HG03025 (cell line): ENCODE data around the gene TMEM30B.
"Not testable (repeated sequence)": the region's sequence is repeated elsewhere in the genome, so short reads cannot be mapped to it uniquely, and the experiment has no call there.

Experiments
- ATAC-seq: cut with Tn5 transposase; IDR thresholded peaks from one replicate; pipeline ENCODE4 v1.9.1; 2021; ENCODE audit warnings: mild to moderate bottlenecking, moderate library complexity; ENCODE audit not compliant: unreplicated experiment, low FRiP score

Gene TMEM30B

GRCh38 chr14:61281186-61281947 is at the start of gene TMEM30B:
Gene TMEM30B (minus strand): TSS chr14:61281338. CDS start chr14:61281147, 191 bp downstream.
- no peak for ATAC-seq

GRCh38 chr14:61330511-61330910 is 49.4 kb upstream of the TMEM30B start:
- ATAC-seq = no peak

- no peak for ATAC-seq
Observed at GRCh38 chr14:61329478-61330051, 48.4 kb upstream of the TMEM30B start.

- ATAC-seq = no peak
Observed at GRCh38 chr14:61328626-61329262, 47.6 kb upstream of the TMEM30B start.

GRCh38 chr14:61326847-61327246 is 45.7 kb upstream of the TMEM30B start:
- ATAC-seq = no peak

- no peak for ATAC-seq
Observed at GRCh38 chr14:61326146-61326545, 45.0 kb upstream of the TMEM30B start.

- ATAC-seq = no peak
Observed at GRCh38 chr14:61325166-61325565, 44.0 kb upstream of the TMEM30B start.

- no peak for ATAC-seq
Observed at GRCh38 chr14:61323970-61324369, 42.8 kb upstream of the TMEM30B start.

- no peak for ATAC-seq
Observed at GRCh38 chr14:61322799-61323290, 41.7 kb upstream of the TMEM30B start.

- ATAC-seq = no peak
Observed at GRCh38 chr14:61322011-61322798, 41.1 kb upstream of the TMEM30B start.

- no peak for ATAC-seq
Observed at GRCh38 chr14:61321385-61322010, 40.4 kb upstream of the TMEM30B start, which contains the start of gene PRKCH. Gene PRKCH (plus strand): TSS chr14:61321579. CDS start chr14:61322102, 523 bp downstream.

- no peak for ATAC-seq
Observed at GRCh38 chr14:61320806-61321384, 39.8 kb upstream of the TMEM30B start.

- not testable (repeated sequence) for ATAC-seq
Observed at GRCh38 chr14:61320170-61320569, 39.0 kb upstream of the TMEM30B start.

GRCh38 chr14:61319706-61320105 is 38.6 kb upstream of the TMEM30B start:
- ATAC-seq = no peak

GRCh38 chr14:61319086-61319485 is 37.9 kb upstream of the TMEM30B start:
- no peak for ATAC-seq

GRCh38 chr14:61315313-61315712 is 34.2 kb upstream of the TMEM30B start:
- no peak for ATAC-seq

- ATAC-seq = not testable (repeated sequence)
Observed at GRCh38 chr14:61308701-61309100, 27.6 kb upstream of the TMEM30B start.

GRCh38 chr14:61308198-61308597 is 27.1 kb upstream of the TMEM30B start:
- ATAC-seq = no peak

- no peak for ATAC-seq
Observed at GRCh38 chr14:61304688-61305087, 23.6 kb upstream of the TMEM30B start.

GRCh38 chr14:61300754-61301153 is 19.6 kb upstream of the TMEM30B start:
- ATAC-seq = no peak
